Chondrocyte (in vitro differentiated cells): ENCODE results near the gene CHRM2. TPM values are rescaled to one million over a fixed set of nuclear protein-coding genes. Genes with fewer than 3 reads are reported as not detected.

ENCODE experiments used
- DNase-seq: peaks from one replicate; pipeline ENCODE4 v3.0.0; 2021; ENCODE audit warnings: mixed read lengths, low spot score
- H3K27ac Mint-ChIP-seq: one replicate; pipeline ENCODE4 v1.8.0; 2021; ENCODE audit warnings: mild to moderate bottlenecking, moderate library complexity, mixed read lengths; ENCODE audit not compliant: unreplicated experiment
- H3K27me3 Mint-ChIP-seq: 2 replicates; pipeline ENCODE4 v1.8.0; 2021; ENCODE audit warnings: low read depth, mixed read lengths
- H3K36me3 Mint-ChIP-seq: 2 replicates; pipeline ENCODE4 v1.8.0; 2021; ENCODE audit warnings: low read depth, mixed read lengths
- H3K4me1 Mint-ChIP-seq: 2 replicates; pipeline ENCODE4 v1.8.0; 2021; ENCODE audit warnings: low read depth, mild to moderate bottlenecking, mixed read lengths
- H3K4me3 Mint-ChIP-seq: one replicate; pipeline ENCODE4 v1.8.0; 2021; ENCODE audit warnings: mild to moderate bottlenecking, moderate library complexity, mixed read lengths; ENCODE audit not compliant: unreplicated experiment
- H3K9me3 Mint-ChIP-seq: 2 replicates; pipeline ENCODE4 v1.8.0; 2021; ENCODE audit warnings: low read depth, mixed read lengths
- CTCF ChIP-seq: fragments of 200-600 bp; sonication (generic); IDR thresholded peaks from 2 replicates; pipeline ENCODE4 v1.5.0; 2021; ENCODE audit warnings: antibody characterized with exemption, mild to moderate bottlenecking, moderate library complexity
- total RNA-seq: library from RNA; stranded (reverse); gene quantifications from 3 replicates; pipeline ENCODE4 v1.2.1, GENCODE V29; 2021

CHRM2 gene
- total RNA-seq, 1 donor from 2014 or later: not detected

GRCh38 chr7:136925556-136925955 lies 57.1 kb downstream of the CHRM2 start:
- DNase-seq: no peak
- TF ChIP-seq CTCF: no peak

GRCh38 chr7:136931169-136931867 lies 62.9 kb downstream of the CHRM2 start:
- H3K36me3 Mint-ChIP-seq: no peaks in the 10 kb centered on the region
- no peak for TF ChIP-seq CTCF
- H3K27me3 Mint-ChIP-seq: no peaks in the 10 kb centered on the region
- H3K9me3 Mint-ChIP-seq: peaks cover 14% of the 10 kb centered on the region
- no peak overlapping the region for H3K4me3 Mint-ChIP-seq
- DNase-seq: no peak
- no peaks in the 10 kb centered on the region for H3K4me1 Mint-ChIP-seq
- no peak overlapping the region for H3K27ac Mint-ChIP-seq

More at GRCh38 chr7:136925556-136925955, 57.1 kb downstream of the CHRM2 start:
- Mint-ChIP-seq H3K4me1 (peaks cover 6% of the 10 kb centered on the region), H3K4me3 (no peak overlapping the region), H3K36me3 (no peaks in the 10 kb centered on the region), H3K9me3 (no peaks in the 10 kb centered on the region), H3K27ac (no peak overlapping the region), H3K27me3 (no peaks in the 10 kb centered on the region)

GRCh38 chr7:136937436-136937835 lies 69.0 kb downstream of the CHRM2 start:
- Mint-ChIP-seq H3K36me3 (no peaks in the 10 kb centered on the region), H3K4me3 (no peak overlapping the region), H3K9me3 (peaks cover 9% of the 10 kb centered on the region), H3K27me3 (no peaks in the 10 kb centered on the region), H3K4me1 (no peaks in the 10 kb centered on the region), H3K27ac (no peak overlapping the region)
- no peak for DNase-seq
- TF ChIP-seq CTCF: no peak

GRCh38 chr7:136938476-136938875 lies 70.0 kb downstream of the CHRM2 start:
- Mint-ChIP-seq H3K4me1 (no peaks in the 10 kb centered on the region), H3K27ac (no peak overlapping the region)
- TF ChIP-seq CTCF: no peak

GRCh38 chr7:136940122-136940521 lies 71.7 kb downstream of the CHRM2 start:
- DNase-seq: no peak

More at GRCh38 chr7:136938476-136938875, 70.0 kb downstream of the CHRM2 start:
- H3K27me3 Mint-ChIP-seq: no peaks in the 10 kb centered on the region
- H3K4me3 Mint-ChIP-seq: no peak overlapping the region
- H3K9me3 Mint-ChIP-seq: peaks cover 4% of the 10 kb centered on the region
- no peaks in the 10 kb centered on the region for H3K36me3 Mint-ChIP-seq
- peak; percentile 91 for DNase-seq

More at GRCh38 chr7:136940122-136940521, 71.7 kb downstream of the CHRM2 start:
- no peak for TF ChIP-seq CTCF
- Mint-ChIP-seq H3K4me1 (no peaks in the 10 kb centered on the region), H3K4me3 (no peak overlapping the region), H3K27me3 (no peaks in the 10 kb centered on the region), H3K27ac (no peak overlapping the region), H3K36me3 (no peaks in the 10 kb centered on the region), H3K9me3 (no peaks in the 10 kb centered on the region)
